ENCODE measurements around the gene TCEANC2.
"Not testable (repeated sequence)": the region's sequence is repeated elsewhere in the genome, so short reads cannot be mapped to it uniquely, and the experiment has no call there.

The TCEANC2 gene

GRCh38 chr1:54094001-54094729 is 40.8 kb downstream of the TCEANC2 start:
- Histone ChIP-seq H3K27me3 (ENCODE audit: insufficient read depth, insufficient read length) (no peaks in the 10 kb centered on the region), H3K4me3 (ENCODE audit: insufficient read length, low read depth) (no peak overlapping the region), H3K4me1 (ENCODE audit: insufficient read depth, insufficient read length) (no peaks in the 10 kb centered on the region), H3K9ac (ENCODE audit: insufficient read length, low read depth) (no peak overlapping the region), H3K9me3 (ENCODE audit: insufficient read depth, low read length) (no peaks in the 10 kb centered on the region), H3K36me3 (ENCODE audit: insufficient read depth, insufficient read length, low read length) (peaks cover 11% of the 10 kb centered on the region)
- TF ChIP-seq ZNF274 (IDR thresholded peaks at IDR 0.05; ENCODE audit: low read depth, low read length) (no peak), YY1 (IDR thresholded peaks at IDR 0.05; ENCODE audit: insufficient read depth, insufficient read length) (no peak), SUZ12 (IDR thresholded peaks at IDR 0.05; ENCODE audit: extremely low read depth, insufficient read depth, insufficient read length) (no peak)
- no peak for DNase-seq (ENCODE audit: low read depth, low spot score)

- not testable (repeated sequence) for H3K4me1 ChIP-seq (ENCODE audit: insufficient read depth, insufficient read length); H3K9ac ChIP-seq (ENCODE audit: insufficient read length, low read depth); H3K9me3 ChIP-seq (ENCODE audit: insufficient read depth, low read length); H3K4me3 ChIP-seq (ENCODE audit: insufficient read length, low read depth); H3K27me3 ChIP-seq (ENCODE audit: insufficient read depth, insufficient read length); DNase-seq (ENCODE audit: low read depth, low spot score)
- H3K36me3 ChIP-seq (ENCODE audit: insufficient read depth, insufficient read length, low read length): peaks cover 11% of the 10 kb centered on the region
Observed at GRCh38 chr1:54094730-54095105, 41.3 kb downstream of the TCEANC2 start.

GRCh38 chr1:54095546-54096226 is 42.3 kb downstream of the TCEANC2 start:
- Histone ChIP-seq H3K9ac (ENCODE audit: insufficient read length, low read depth) (no peak overlapping the region), H3K36me3 (ENCODE audit: insufficient read depth, insufficient read length, low read length) (peaks cover 11% of the 10 kb centered on the region), H3K4me1 (ENCODE audit: insufficient read depth, insufficient read length) (no peaks in the 10 kb centered on the region), H3K9me3 (ENCODE audit: insufficient read depth, low read length) (no peaks in the 10 kb centered on the region), H3K4me3 (ENCODE audit: insufficient read length, low read depth) (no peak overlapping the region), H3K27me3 (ENCODE audit: insufficient read depth, insufficient read length) (no peaks in the 10 kb centered on the region)
- no peak for TF ChIP-seq ZNF274 (IDR thresholded peaks at IDR 0.05; ENCODE audit: low read depth, low read length)
- TF ChIP-seq SUZ12 (IDR thresholded peaks at IDR 0.05; ENCODE audit: extremely low read depth, insufficient read depth, insufficient read length): no peak
- no peak for TF ChIP-seq YY1 (IDR thresholded peaks at IDR 0.05; ENCODE audit: insufficient read depth, insufficient read length)
- DNase-seq (ENCODE audit: low read depth, low spot score): no peak

GRCh38 chr1:54096227-54096876 is 42.9 kb downstream of the TCEANC2 start:
- Histone ChIP-seq H3K9me3 (ENCODE audit: insufficient read depth, low read length) (no peaks in the 10 kb centered on the region), H3K36me3 (ENCODE audit: insufficient read depth, insufficient read length, low read length) (peaks cover 11% of the 10 kb centered on the region), H3K4me3 (ENCODE audit: insufficient read length, low read depth) (no peak overlapping the region), H3K4me1 (ENCODE audit: insufficient read depth, insufficient read length) (no peaks in the 10 kb centered on the region), H3K27me3 (ENCODE audit: insufficient read depth, insufficient read length) (no peaks in the 10 kb centered on the region), H3K9ac (ENCODE audit: insufficient read length, low read depth) (no peak overlapping the region)
- DNase-seq (ENCODE audit: low read depth, low spot score): no peak
- TF ChIP-seq YY1 (IDR thresholded peaks at IDR 0.05; ENCODE audit: insufficient read depth, insufficient read length): no peak
- TF ChIP-seq ZNF274 (IDR thresholded peaks at IDR 0.05; ENCODE audit: low read depth, low read length): no peak
- TF ChIP-seq SUZ12 (IDR thresholded peaks at IDR 0.05; ENCODE audit: extremely low read depth, insufficient read depth, insufficient read length): no peak

- no peak for TF ChIP-seq YY1 (IDR thresholded peaks at IDR 0.05; ENCODE audit: insufficient read depth, insufficient read length)
- no peak for TF ChIP-seq SUZ12 (IDR thresholded peaks at IDR 0.05; ENCODE audit: extremely low read depth, insufficient read depth, insufficient read length)
- TF ChIP-seq ZNF274 (IDR thresholded peaks at IDR 0.05; ENCODE audit: low read depth, low read length): no peak
- Histone ChIP-seq H3K9ac (ENCODE audit: insufficient read length, low read depth) (no peak overlapping the region), H3K36me3 (ENCODE audit: insufficient read depth, insufficient read length, low read length) (peaks cover 14% of the 10 kb centered on the region)
Observed at GRCh38 chr1:54096877-54097240, 43.5 kb downstream of the TCEANC2 start.

GRCh38 chr1:54099061-54099610 is 45.7 kb downstream of the TCEANC2 start:
- Histone ChIP-seq H3K9ac (ENCODE audit: insufficient read length, low read depth) (no peak overlapping the region), H3K4me1 (ENCODE audit: insufficient read depth, insufficient read length) (no peaks in the 10 kb centered on the region), H3K9me3 (ENCODE audit: insufficient read depth, low read length) (no peaks in the 10 kb centered on the region), H3K36me3 (ENCODE audit: insufficient read depth, insufficient read length, low read length) (peaks cover 17% of the 10 kb centered on the region), H3K4me3 (ENCODE audit: insufficient read length, low read depth) (no peak overlapping the region), H3K27me3 (ENCODE audit: insufficient read depth, insufficient read length) (no peaks in the 10 kb centered on the region)
- TF ChIP-seq SUZ12 (IDR thresholded peaks at IDR 0.05; ENCODE audit: extremely low read depth, insufficient read depth, insufficient read length) (no peak), ZNF274 (IDR thresholded peaks at IDR 0.05; ENCODE audit: low read depth, low read length) (no peak), YY1 (IDR thresholded peaks at IDR 0.05; ENCODE audit: insufficient read depth, insufficient read length) (no peak)
- DNase-seq (ENCODE audit: low read depth, low spot score): no peak

More at GRCh38 chr1:54096877-54097240, 43.5 kb downstream of the TCEANC2 start:
- Histone ChIP-seq H3K4me3 (ENCODE audit: insufficient read length, low read depth) (no peak overlapping the region), H3K4me1 (ENCODE audit: insufficient read depth, insufficient read length) (no peaks in the 10 kb centered on the region), H3K9me3 (ENCODE audit: insufficient read depth, low read length) (no peaks in the 10 kb centered on the region), H3K27me3 (ENCODE audit: insufficient read depth, insufficient read length) (no peaks in the 10 kb centered on the region)
- DNase-seq (ENCODE audit: low read depth, low spot score): no peak

- H3K9ac ChIP-seq (ENCODE audit: insufficient read length, low read depth): no peak overlapping the region
- no peaks in the 10 kb centered on the region for H3K4me1 ChIP-seq (ENCODE audit: insufficient read depth, insufficient read length)
- peaks cover 17% of the 10 kb centered on the region for H3K36me3 ChIP-seq (ENCODE audit: insufficient read depth, insufficient read length, low read length)
- TF ChIP-seq SUZ12 (IDR thresholded peaks at IDR 0.05; ENCODE audit: extremely low read depth, insufficient read depth, insufficient read length) (no peak), ZNF274 (IDR thresholded peaks at IDR 0.05; ENCODE audit: low read depth, low read length) (no peak), YY1 (IDR thresholded peaks at IDR 0.05; ENCODE audit: insufficient read depth, insufficient read length) (no peak)
- no peaks in the 10 kb centered on the region for H3K9me3 ChIP-seq (ENCODE audit: insufficient read depth, low read length)
- no peak overlapping the region for H3K4me3 ChIP-seq (ENCODE audit: insufficient read length, low read depth)
- no peaks in the 10 kb centered on the region for H3K27me3 ChIP-seq (ENCODE audit: insufficient read depth, insufficient read length)
- DNase-seq (ENCODE audit: low read depth, low spot score): no peak
Observed at GRCh38 chr1:54100500-54100899, 47.1 kb downstream of the TCEANC2 start.

All from NT2/D1 (cell line).